B cell (primary cell): ENCODE data around the gene CAVIN1. TPM values are rescaled to one million over a fixed set of nuclear protein-coding genes. Genes with fewer than 3 reads are reported as not detected.

Source experiments
- ATAC-seq: fragments of 200-7000 bp; cut with Tn5 transposase; one replicate; pipeline ENCODE4 v1.10.0; 2021; ENCODE audit warnings: low read depth, mild to moderate bottlenecking, moderate number of reproducible peaks, moderate library complexity
- CTCF ChIA-PET: fragments of 350-600 bp; sonication (Branson Sonifier 250); formaldehyde crosslinking; loops from one replicate; lab custom pipeline; 2021; ENCODE audit warnings: antibody characterized with exemption, inconsistent platforms; lab: Charles Lee
- POLR2A ChIA-PET: fragments of 350-600 bp; sonication (Branson Sonifier 250); formaldehyde crosslinking; loops from one replicate; lab custom pipeline; 2021; ENCODE audit warnings: antibody characterized with exemption; lab: Charles Lee
- DNase-seq: peaks from one replicate; pipeline ENCODE4 v3.0.0; 2013
- H2AFZ ChIP-seq: 2 replicates; pipeline ENCODE4 v1.6.1; 2012; ENCODE audit warnings: mild to moderate bottlenecking, low read depth, low read length; ENCODE audit not compliant: insufficient read depth, poor library complexity, severe bottlenecking
- H3K27ac ChIP-seq, 2 donors: 1 replicate in 1 of 2; 2 replicates in 1 of 2; pipeline ENCODE4 v1.5.1; 2012 to 2013; ENCODE audit warnings: low read length in 2 of 2, mild to moderate bottlenecking in 2 of 2, moderate library complexity in 1 of 2
- H3K27me3 ChIP-seq, 4 experiments: fragments of 200-600 bp in 1 of 4; sonication (generic) in 1 of 4; replicated peaks in 1 of 4; 1 replicate in 2 of 4; 2 replicates in 2 of 4; pipeline versions ENCODE4 v1.6.1 to v1.7.0; 2013 to 2016; ENCODE audit warnings: low read length in 3 of 4, mild to moderate bottlenecking in 2 of 4, mixed read lengths in 1 of 4, moderate library complexity in 1 of 4; ENCODE audit not compliant: insufficient read depth in 4 of 4, control insufficient read depth in 3 of 4; ENCODE audit errors: control extremely low read depth in 1 of 4
- H3K36me3 ChIP-seq, 2 experiments: replicated peaks in 1 of 2; 1 replicate in 1 of 2; 2 replicates in 1 of 2; pipeline versions ENCODE4 v1.6.1 to v1.7.1; 2013; ENCODE audit warnings: low read length in 1 of 2; ENCODE audit not compliant: insufficient read depth in 2 of 2, control insufficient read depth in 1 of 2; ENCODE audit errors: control extremely low read depth in 1 of 2, extremely low read depth in 1 of 2
- H3K4me1 ChIP-seq, 2 donors: fragments of 200-600 bp in 1 of 2; sonication (generic) in 1 of 2; 1 replicate in 1 of 2; 2 replicates in 1 of 2; pipeline versions ENCODE4 v1.5.1 to v1.6.1; 2013 to 2017; ENCODE audit warnings: low read length in 2 of 2; ENCODE audit not compliant: control insufficient read depth in 2 of 2, insufficient read depth in 2 of 2
- H3K4me2 ChIP-seq: replicated peaks from 2 replicates; pipeline ENCODE3; 2012; ENCODE audit warnings: mild to moderate bottlenecking, low read depth, low read length; ENCODE audit not compliant: poor library complexity, severe bottlenecking
- H3K4me3 ChIP-seq, 5 experiments: fragments of 200-600 bp in 1 of 5; sonication (generic) in 1 of 5; 1 replicate in 3 of 5; 2 replicates in 2 of 5; pipeline versions ENCODE4 v1.5.1 to v1.7.0; 2011 to 2016; ENCODE audit warnings: low read length in 4 of 5, mild to moderate bottlenecking in 4 of 5, low read depth in 2 of 5, control low read depth in 1 of 5, moderate library complexity in 1 of 5; ENCODE audit not compliant: insufficient read depth in 1 of 5; ENCODE audit errors: control extremely low read depth in 1 of 5, extremely low read depth in 1 of 5
- H3K79me2 ChIP-seq: fragments of 200-600 bp; sonication (generic); one replicate; pipeline ENCODE4 v1.6.0; 2016; ENCODE audit warnings: low read length; ENCODE audit not compliant: control insufficient read depth, insufficient read depth
- H3K9ac ChIP-seq: fragments of 200-600 bp; sonication (generic); 2 replicates; pipeline ENCODE4 v1.6.1; 2017; ENCODE audit warnings: mild to moderate bottlenecking, low read length, moderate library complexity
- H3K9me3 ChIP-seq, 3 donors: one replicate each; pipeline versions ENCODE4 v1.6.1 to v1.7.1; 2013; ENCODE audit warnings: low read length in 2 of 3; ENCODE audit not compliant: control insufficient read depth in 2 of 3, insufficient read depth in 1 of 3; ENCODE audit errors: control extremely low read depth in 1 of 3
- H4K20me1 ChIP-seq: 2 replicates; pipeline ENCODE4 v1.6.0; 2012; ENCODE audit warnings: mild to moderate bottlenecking, low read length; ENCODE audit not compliant: insufficient read depth, control insufficient read depth, poor library complexity, severe bottlenecking
- H3K27ac Mint-ChIP-seq: one replicate; pipeline ENCODE4 v1.8.0; 2021; ENCODE audit warnings: mixed read lengths
- H3K27me3 Mint-ChIP-seq: one replicate; pipeline ENCODE4 v1.8.0; 2021; ENCODE audit warnings: mixed read lengths
- H3K4me1 Mint-ChIP-seq: one replicate; pipeline ENCODE4 v1.8.0; 2021; ENCODE audit warnings: mixed read lengths
- H3K4me3 Mint-ChIP-seq: one replicate; pipeline ENCODE4 v1.8.0; 2021; ENCODE audit warnings: mixed read lengths
- H3K9me3 Mint-ChIP-seq: one replicate; pipeline ENCODE4 v1.8.0; 2022; ENCODE audit warnings: mixed read lengths; ENCODE audit not compliant: insufficient read depth
- EZH2 ChIP-seq: IDR thresholded peaks from 2 replicates; pipeline ENCODE4 v1.6.1; 2012; ENCODE audit warnings: borderline replicate concordance, low read depth, mild to moderate bottlenecking, moderate library complexity, low read length; ENCODE audit not compliant: insufficient read depth, poor library complexity, severe bottlenecking
- WGBS: methylation state at CpG from one replicate; pipeline ENCODE4 v1.1.5; 2013; ENCODE audit warnings: missing lambda C conversion rate; ENCODE audit not compliant: insufficient coverage; 5-methylcytosine and 5-hydroxymethylcytosine counted together
- intact Hi-C: fragments of 100-400 bp; cut with micrococcal nuclease; formaldehyde crosslinking; loops from one replicate; pipeline ENCODE4 v1.10.0; 2022
- polyA plus RNA-seq: library from polyadenylated mRNA; depleted of rRNA; stranded (reverse); fragments of >200 nt; gene quantifications from 2 replicates; pipeline ENCODE4 v1.2.3, GENCODE V29; 2012
- total RNA-seq, 2 donors: library from RNA; stranded (reverse); fragments of 120-200 nt in 1 of 2; gene quantifications; 1 replicate in 1 of 2; 2 replicates in 1 of 2; pipeline versions ENCODE4 v1.2.3 to v1.2.4, GENCODE V29; 2013 to 2022
- TF ChIP-seq, protein P1 (sequence below): fragments of 200-600 bp; IDR thresholded peaks from one replicate; pipeline ENCODE4 v1.8.0; 2022; ENCODE audit warnings: antibody characterized with exemption, mild to moderate bottlenecking

The CAVIN1 gene
- total and polyA plus RNA-seq, 2 donors (not counting 1 experiment from before 2014, with no cell fraction given): not detected

DNA sequence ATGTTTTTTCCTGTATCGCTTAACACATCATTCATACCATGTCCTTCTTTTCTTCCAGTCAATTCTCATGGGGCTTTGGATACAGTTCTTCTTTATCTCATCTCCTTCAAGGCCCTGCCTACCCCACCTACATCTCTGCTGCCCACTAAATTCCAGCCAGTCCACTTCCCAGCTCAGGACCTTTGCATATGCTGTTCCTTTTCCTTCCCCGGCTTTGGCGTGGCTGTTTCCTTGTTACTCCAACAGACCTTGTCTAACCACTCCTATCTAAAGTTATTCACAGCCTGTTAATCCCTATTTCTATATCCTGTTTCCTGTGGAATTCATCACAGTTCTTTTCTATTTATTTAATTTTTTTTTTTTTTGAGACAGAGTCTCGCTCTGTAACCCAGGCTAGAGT is 28.2 kb downstream of the CAVIN1 start:
- no peaks in the 10 kb centered on the region for H3K27me3 Mint-ChIP-seq
- no peak overlapping the region for H3K4me3 Mint-ChIP-seq
- no peak for TF ChIP-seq EZH2
- TF ChIP-seq, protein P1, sequence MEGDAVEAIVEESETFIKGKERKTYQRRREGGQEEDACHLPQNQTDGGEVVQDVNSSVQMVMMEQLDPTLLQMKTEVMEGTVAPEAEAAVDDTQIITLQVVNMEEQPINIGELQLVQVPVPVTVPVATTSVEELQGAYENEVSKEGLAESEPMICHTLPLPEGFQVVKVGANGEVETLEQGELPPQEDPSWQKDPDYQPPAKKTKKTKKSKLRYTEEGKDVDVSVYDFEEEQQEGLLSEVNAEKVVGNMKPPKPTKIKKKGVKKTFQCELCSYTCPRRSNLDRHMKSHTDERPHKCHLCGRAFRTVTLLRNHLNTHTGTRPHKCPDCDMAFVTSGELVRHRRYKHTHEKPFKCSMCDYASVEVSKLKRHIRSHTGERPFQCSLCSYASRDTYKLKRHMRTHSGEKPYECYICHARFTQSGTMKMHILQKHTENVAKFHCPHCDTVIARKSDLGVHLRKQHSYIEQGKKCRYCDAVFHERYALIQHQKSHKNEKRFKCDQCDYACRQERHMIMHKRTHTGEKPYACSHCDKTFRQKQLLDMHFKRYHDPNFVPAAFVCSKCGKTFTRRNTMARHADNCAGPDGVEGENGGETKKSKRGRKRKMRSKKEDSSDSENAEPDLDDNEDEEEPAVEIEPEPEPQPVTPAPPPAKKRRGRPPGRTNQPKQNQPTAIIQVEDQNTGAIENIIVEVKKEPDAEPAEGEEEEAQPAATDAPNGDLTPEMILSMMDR: no peak
- no peak overlapping the region for H3K4me2 ChIP-seq
- ATAC-seq (no peak), DNase-seq (no peak)
- H3K9me3 Mint-ChIP-seq: no peaks in the 10 kb centered on the region
- H3K4me1 ChIP-seq: peaks cover 0 to 17% of the 10 kb centered on the region in 2 donors
- no peaks in the 10 kb centered on the region for H3K27me3 ChIP-seq
- ChIA-PET CTCF (interaction anchor here (2.6 kb wide), 1 partner anchor 12 kb away, joined by 11 read pairs; no protein-coding TSS in a partner anchor), POLR2A (interaction anchor here (0.6 kb wide), 1 partner anchor 80 kb away, joined by 6 read pairs; no protein-coding TSS in a partner anchor)
- no peak overlapping the region for H3K27ac ChIP-seq
- WGBS: 95% methylated on average over 2 of the region's 4 CpGs
- H3K27ac Mint-ChIP-seq: peak overlapping the region; percentile 28
- H3K4me1 Mint-ChIP-seq: peaks cover 23% of the 10 kb centered on the region
- peaks cover 2% of the 10 kb centered on the region for H3K79me2 ChIP-seq
- H3K36me3 ChIP-seq: no peaks in the 10 kb centered on the region
- intact Hi-C loops: no loop called here
- no peak overlapping the region for H3K4me3 ChIP-seq
- H3K9ac ChIP-seq: no peak overlapping the region
- H3K9me3 ChIP-seq: no peaks in the 10 kb centered on the region
- no peak overlapping the region for H2AFZ ChIP-seq
- H4K20me1 ChIP-seq: no peaks in the 10 kb centered on the region

DNA sequence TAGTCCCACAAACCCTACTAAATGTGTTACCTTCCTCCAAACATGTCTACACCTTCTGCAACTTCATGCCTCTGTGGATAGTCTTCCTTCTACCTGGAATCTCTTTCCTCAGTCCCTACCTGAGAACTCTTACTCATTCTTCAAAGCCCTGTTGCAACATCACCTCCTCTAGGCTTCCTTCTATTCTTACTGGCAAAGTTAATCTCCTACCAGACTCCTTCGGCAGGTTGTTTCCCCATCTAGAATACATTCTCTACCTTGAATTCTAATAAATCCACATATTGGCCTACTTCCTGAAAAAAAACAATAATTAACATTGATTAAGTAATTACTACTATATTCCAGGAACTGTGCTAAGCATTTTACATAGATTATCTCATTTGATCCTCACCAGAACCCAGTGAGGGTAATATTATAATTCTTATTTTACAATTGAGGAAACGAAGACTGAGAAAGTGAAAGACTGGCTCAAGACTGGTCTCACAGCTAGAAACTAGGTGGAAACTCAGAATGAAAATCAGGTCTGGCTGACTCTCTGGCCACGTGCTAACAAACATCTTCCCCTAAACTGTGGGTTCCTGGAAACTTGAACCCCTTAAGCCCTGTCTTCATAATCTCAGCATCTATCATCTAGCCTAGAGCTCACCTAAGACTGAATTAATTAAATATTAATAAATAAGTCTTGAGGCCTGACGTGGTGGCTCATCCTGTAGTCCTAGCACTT is 30.2 kb downstream of the CAVIN1 start:
- DNase-seq (peak; percentile 42), ATAC-seq (no peak)
- ChIA-PET POLR2A (interaction anchor here (0.6 to 0.8 kb wide), 5 partner anchors 22 to 81 kb away, joined by 3 to 8 read pairs (median 5); no protein-coding TSS in a partner anchor), CTCF (interaction anchor here (0.6 to 1.5 kb wide), 5 partner anchors 10 to 112 kb away, joined by 3 to 13 read pairs (median 6); no protein-coding TSS in a partner anchor)
- H3K27ac ChIP-seq: peak overlapping the region in 1 of 2 donors; percentile 28
- Mint-ChIP-seq H3K9me3 (no peaks in the 10 kb centered on the region), H3K27ac (peak overlapping the region; percentile 70), H3K4me3 (peak overlapping the region; percentile 30), H3K4me1 (peaks cover 33% of the 10 kb centered on the region), H3K27me3 (no peaks in the 10 kb centered on the region)
- no peaks in the 10 kb centered on the region for H3K27me3 ChIP-seq
- no peak overlapping the region for H3K4me3 ChIP-seq
- TF ChIP-seq EZH2: no peak
- TF ChIP-seq, protein P1: no peak
- H3K4me1 ChIP-seq: peaks cover 6 to 21% of the 10 kb centered on the region in 2 donors
- H3K9me3 ChIP-seq: no peaks in the 10 kb centered on the region
- H3K9ac ChIP-seq: no peak overlapping the region
- H4K20me1 ChIP-seq: no peaks in the 10 kb centered on the region
- H3K79me2 ChIP-seq: peaks cover 11% of the 10 kb centered on the region
- intact Hi-C loops: no loop called here
- peak overlapping the region; percentile 14 for H3K4me2 ChIP-seq
- H3K36me3 ChIP-seq: no peaks in the 10 kb centered on the region
- H2AFZ ChIP-seq: peak overlapping the region; percentile 33
- no CpG with 5 or more reads among the region's 4 CpGs for WGBS
